Urothelium cell line (cell line): ENCODE measurements around the gene SAMM50.
"Not testable (repeated sequence)": the region's sequence is repeated elsewhere in the genome, so short reads cannot be mapped to it uniquely, and the experiment has no call there.

Experiments used
- DNase-seq: peaks from one replicate; pipeline ENCODE4 v3.0.0; 2011; ENCODE audit warnings: low spot score, mixed read lengths
- FAIRE-seq: peaks from 2 replicates; lab custom pipeline; 2011; peaks lifted over from hg19 to GRCh38; lab: Jason Lieb, UNC

Gene SAMM50

DNA sequence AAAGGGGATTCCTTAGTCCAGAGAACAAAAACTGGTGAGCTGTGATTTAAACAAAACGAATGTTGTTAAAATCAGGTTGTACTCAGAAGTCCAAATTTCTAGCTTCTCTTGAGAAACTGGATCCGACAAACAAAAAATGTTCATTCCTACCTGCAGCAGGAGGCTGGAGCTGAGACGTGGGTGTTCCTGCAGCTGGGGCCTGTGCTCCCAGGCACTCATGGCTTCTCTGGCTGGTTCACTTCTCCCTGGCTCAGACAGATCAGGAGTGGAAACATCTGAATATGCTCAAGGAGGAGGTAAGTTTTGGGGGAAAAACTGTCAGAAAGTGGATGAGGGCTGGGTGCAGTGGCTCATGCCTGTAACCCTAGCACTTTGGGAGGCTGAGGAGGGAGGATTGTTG, 44.1 kb downstream of the SAMM50 start:
- FAIRE-seq (no peak), DNase-seq (no peak)

DNA sequence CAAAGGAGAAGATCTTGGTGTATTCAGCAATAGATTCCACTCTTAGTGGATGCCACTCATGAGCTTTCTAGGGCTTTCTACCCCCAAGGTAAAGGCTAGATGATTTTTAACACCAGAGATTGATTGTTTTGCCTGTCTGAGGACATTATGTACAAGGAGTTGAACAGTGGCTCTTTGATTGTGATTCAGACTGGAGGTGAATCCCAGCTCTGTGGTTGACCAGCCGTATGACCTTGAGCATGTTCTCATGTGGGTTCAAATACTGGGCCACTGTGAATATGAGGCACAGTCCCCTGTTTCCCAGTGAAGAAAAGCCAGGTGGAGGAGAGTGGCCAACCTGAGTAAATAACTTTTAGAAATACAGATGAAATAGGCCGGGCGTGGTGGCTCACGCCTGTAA, 44.9 kb downstream of the SAMM50 start:
- DNase-seq, result no peak
- FAIRE-seq, result no peak

- DNase-seq (no peak), FAIRE-seq (no peak)
Observed at GRCh38 chr22:44001521-44001920, 46.3 kb downstream of the SAMM50 start.

GRCh38 chr22:44002324-44002723, 47.1 kb downstream of the SAMM50 start:
- no peak for FAIRE-seq
- DNase-seq, result no peak

DNA sequence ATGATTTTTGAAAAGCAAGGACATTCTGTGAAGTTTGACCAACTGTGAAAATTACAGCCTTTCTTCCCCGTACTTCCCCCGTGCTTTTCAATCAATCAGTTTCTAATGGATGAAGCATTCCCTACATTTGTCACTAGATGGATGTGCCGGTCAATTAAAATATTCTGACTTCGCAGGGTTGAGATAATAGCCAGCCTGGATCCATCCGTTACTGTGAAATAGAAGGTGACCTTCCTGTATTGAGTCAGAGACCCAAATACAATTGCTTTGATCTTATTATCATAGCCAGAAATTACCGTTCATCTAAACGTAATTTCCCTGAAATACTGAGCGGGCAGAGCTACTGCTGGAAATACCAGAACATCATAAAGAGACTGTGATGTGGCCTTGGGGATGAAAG, 47.8 kb downstream of the SAMM50 start:
- no peak for DNase-seq
- FAIRE-seq, result no peak

- DNase-seq, result no peak
- FAIRE-seq, result peak; percentile 35
Observed at GRCh38 chr22:44003405-44004103, 48.3 kb downstream of the SAMM50 start.

DNA sequence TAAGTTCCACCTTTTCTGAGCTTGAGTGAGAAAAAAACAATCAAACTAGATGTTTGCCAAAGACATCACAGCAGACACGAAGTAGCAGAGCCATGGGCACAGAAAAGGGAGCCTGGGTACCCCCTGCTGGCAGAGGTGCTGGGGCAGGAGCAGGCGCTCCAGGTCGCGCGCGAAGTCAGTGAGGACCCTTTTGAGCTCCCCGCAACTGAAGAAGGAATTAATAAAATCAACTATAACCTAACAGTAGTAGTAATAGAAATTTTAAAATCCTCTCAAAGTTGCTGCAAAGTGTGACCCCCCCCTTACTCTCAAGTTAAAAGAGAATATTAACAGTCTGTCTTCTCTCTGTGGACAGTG, 48.8 kb downstream of the SAMM50 start:
- FAIRE-seq, result no peak
- no peak for DNase-seq

DNA sequence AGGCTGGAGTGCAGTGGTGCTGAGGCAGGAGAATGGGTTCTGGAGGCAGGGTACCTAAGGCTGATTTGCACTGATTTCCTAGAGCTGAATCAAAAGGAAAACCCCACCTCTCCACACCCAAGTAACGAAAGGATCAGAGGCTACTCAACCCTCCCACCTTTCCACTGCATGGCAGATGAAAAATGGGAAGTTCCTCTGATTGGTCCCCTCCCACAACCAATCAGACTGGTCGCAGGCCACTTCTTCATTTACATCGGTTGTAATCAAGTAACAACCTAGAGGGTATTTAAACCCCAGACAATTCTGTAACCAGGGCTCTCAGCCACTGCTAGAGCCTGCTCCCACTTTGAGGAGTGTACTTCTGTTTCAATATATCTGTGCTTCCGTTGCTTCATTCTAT, 50.3 kb downstream of the SAMM50 start:
- no peak for FAIRE-seq

GRCh38 chr22:44012162-44012561, 56.9 kb downstream of the SAMM50 start:
- no peak for FAIRE-seq
- DNase-seq, result no peak

More for the DNA sequence above, 50.3 kb downstream of the SAMM50 start:
- no peak for DNase-seq

- DNase-seq (no peak), FAIRE-seq (no peak)
Observed at GRCh38 chr22:44012591-44012990, 57.3 kb downstream of the SAMM50 start.

GRCh38 chr22:44014241-44014640, 59.0 kb downstream of the SAMM50 start:
- FAIRE-seq, result no peak

DNA sequence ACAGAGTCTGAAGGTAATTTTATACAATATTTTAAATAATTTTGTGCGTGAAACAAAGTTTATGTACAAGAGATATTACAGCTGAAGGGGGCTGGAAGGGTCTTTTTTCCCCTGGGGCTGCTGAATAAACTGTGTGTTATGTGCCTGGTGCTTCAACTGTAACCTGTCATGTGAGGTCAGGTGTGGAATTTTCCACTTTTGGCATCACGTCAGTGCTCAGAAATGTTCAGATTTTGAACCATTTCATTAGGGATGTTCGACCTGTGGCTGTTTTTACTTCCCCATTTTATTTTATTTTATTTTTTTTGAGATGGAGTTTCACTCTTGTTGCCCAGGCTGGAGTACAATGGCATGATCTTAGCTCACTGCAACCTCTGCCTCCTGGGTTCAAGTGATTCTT, 61.3 kb downstream of the SAMM50 start:
- DNase-seq, FAIRE-seq: not testable (repeated sequence)

More at GRCh38 chr22:44014241-44014640, 59.0 kb downstream of the SAMM50 start:
- no peak for DNase-seq

- FAIRE-seq (no peak), DNase-seq (no peak)
Observed at GRCh38 chr22:44018594-44018993, 63.4 kb downstream of the SAMM50 start.

- FAIRE-seq, result no peak
- no peak for DNase-seq
Observed at GRCh38 chr22:44019416-44019815, 64.2 kb downstream of the SAMM50 start.

DNA sequence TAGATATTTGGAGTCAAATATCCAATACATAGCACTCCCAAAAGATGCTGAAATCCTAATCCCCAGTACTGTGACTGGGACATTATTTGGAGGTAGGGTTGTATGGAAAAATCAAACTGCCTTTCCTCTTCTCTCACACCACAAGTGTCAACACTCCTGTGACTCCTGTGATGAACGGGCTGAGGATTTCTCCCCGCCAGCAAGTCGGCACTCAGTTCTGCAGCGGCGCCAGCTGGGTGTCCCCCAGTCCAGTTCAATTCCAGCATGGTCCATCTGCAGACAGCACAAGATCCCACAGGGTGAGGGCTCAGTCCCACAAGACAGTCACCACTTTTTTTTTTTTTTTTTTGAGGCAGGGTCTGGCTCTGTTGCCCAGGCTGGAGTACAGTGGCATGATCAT, 64.6 kb downstream of the SAMM50 start:
- no peak for FAIRE-seq
- no peak for DNase-seq

DNA sequence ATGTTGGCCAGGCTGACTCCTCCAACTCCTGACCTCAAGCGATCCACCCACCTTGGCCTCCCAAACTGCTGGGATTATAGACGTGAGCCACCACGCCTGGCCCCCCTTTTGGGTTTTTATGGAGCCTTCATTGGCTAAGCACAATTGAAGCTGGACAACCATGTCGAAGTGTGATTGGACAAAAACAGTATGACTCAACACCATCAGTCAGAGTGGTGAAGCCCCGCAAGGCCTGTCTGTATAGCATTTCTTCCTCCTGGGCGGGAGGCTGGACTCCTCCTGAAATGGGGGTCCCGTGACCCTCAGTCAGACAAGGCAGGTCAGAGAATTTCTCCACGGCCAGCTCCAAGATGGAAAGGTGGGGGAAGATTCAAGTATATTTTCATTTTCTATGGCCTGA, 65.7 kb downstream of the SAMM50 start:
- FAIRE-seq (no peak), DNase-seq (no peak)

GRCh38 chr22:44023404-44024287, 68.4 kb downstream of the SAMM50 start:
- DNase-seq, result peak; percentile 79
- FAIRE-seq, result peak; percentile 70

DNA sequence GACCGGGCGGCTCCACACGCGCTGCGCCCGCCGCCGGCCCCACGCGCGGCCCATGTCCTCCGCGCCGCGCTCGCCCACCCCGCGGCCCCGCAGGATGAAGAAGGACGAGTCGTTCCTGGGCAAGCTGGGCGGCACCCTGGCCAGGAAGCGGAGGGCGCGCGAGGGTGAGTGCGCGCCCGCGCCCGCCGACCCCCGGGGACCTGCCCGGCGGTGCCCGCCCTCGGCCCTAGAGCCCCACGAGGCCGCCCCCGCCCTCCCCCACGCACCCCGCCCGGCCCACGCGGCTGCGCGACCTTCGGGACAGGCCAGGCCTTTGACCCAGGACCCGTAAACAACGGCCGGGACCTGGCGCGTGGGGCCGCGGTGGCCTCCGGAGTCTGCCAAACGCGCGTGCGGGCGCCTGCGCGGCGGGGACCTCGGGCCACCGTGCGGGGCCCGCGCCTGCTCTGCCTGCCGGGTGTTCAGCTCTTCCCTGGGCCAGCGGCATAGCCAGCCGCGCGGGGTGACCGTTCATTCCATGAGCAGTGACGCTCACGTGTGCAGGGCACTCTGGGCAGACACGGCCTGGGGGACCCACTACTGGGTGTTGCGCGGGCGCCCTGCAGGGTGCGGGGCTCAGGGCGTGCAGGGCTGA, 69.2 kb downstream of the SAMM50 start, which contains the start of gene PARVB:
TSS of gene PARVB (plus strand) at position 15 of the 634 bp plus-strand sequence. CDS start at position 53, 38 bp downstream.
- DNase-seq (peak; percentile 47), FAIRE-seq (no peak)

- DNase-seq (no peak), FAIRE-seq (no peak)
Observed at GRCh38 chr22:44025171-44026065, 70.2 kb downstream of the SAMM50 start.

DNA sequence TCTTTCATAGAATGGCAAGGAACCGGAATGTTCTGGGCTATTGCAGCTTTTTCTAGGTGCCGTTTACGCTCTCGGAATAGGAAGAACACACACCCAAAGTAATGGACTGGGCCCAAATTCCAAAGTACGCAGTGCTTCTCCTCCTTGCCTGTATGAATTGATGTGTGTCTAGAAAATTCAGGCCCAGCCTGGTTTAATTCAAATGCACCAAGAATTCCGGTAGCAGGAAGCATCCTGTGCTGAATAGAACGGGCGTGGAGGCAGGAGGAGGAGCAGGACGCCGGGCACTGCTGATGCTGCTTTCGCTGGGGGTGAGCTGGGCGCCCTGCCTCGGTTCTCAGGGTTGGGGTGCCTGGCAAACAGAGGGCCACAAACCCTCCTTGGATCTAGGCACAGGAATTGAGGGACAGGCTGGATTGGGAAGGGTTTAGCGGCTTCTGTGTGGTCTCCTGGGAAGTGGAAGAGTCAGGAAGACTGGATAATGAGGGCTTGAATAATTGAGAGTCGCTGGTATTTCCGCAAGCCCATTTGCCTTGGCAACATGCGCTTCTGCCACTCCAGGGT, 70.9 kb downstream of the SAMM50 start:
- no peak for DNase-seq
- FAIRE-seq, result no peak
